IPS-18c (cell line): ENCODE data around the gene SRD5A1.

ENCODE experiments used
- H3K4me3 ChIP-seq: 2 replicates; pipeline ENCODE4 v1.7.0; 2013; ENCODE audit warnings: low read depth, mild to moderate bottlenecking, low read length, moderate library complexity; ENCODE audit not compliant: insufficient read depth
- H3K9me3 ChIP-seq: one replicate; pipeline ENCODE4 v1.6.1; 2013; ENCODE audit warnings: mild to moderate bottlenecking, low read length, moderate library complexity; ENCODE audit not compliant: control insufficient read depth, insufficient read depth

The SRD5A1 gene

DNA sequence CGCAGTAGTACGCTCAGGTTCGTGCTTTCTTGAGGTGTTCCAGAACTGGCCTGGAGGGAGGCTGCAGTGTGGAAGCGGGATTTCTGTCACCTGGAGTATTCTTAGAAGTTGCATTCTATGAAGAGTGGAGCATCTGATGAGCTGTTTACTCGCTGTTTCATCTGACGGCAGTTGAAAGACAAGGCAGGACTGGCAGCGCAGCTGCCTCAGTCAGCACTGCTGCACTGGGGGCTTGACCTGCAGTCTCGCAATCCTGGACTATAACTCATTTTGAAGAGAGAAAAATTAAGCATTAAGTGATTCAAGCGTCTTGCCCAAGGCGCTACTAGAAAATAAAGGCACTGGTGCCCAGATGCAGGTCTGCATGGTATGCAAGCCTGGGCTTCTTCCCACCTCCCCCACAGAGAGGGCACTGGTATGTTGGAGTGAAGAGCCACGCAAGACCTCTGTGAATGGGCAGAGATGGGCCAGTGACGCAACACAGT, 90.6 kb downstream of the SRD5A1 start:
- H3K9me3 ChIP-seq, result no peaks in the 10 kb centered on the region

More for the DNA sequence above, 90.6 kb downstream of the SRD5A1 start:
- no peak overlapping the region for H3K4me3 ChIP-seq
